Pulmonary artery endothelial cell (primary cell): ENCODE measurements around the gene SDSL. TPM values are rescaled to one million over a fixed set of nuclear protein-coding genes. Genes with fewer than 3 reads are reported as not detected.

Experiments used
- DNase-seq: peaks from one replicate; pipeline ENCODE4 v3.0.0-alpha.2; 2011; ENCODE audit warnings: low read depth, low spot score
- total RNA-seq: library from RNA; depleted of rRNA; stranded (reverse); fragments of >200 nt; gene quantifications from 2 replicates; pipeline ENCODE4 v1.2.3, GENCODE V29; 2014

The SDSL gene
- total RNA-seq, 1 donor from 2014 or later = 6.8 TPM

GRCh38 chr12:113396200-113396599 lies 26.0 kb upstream of the SDSL start:
- DNase-seq = no peak

DNA sequence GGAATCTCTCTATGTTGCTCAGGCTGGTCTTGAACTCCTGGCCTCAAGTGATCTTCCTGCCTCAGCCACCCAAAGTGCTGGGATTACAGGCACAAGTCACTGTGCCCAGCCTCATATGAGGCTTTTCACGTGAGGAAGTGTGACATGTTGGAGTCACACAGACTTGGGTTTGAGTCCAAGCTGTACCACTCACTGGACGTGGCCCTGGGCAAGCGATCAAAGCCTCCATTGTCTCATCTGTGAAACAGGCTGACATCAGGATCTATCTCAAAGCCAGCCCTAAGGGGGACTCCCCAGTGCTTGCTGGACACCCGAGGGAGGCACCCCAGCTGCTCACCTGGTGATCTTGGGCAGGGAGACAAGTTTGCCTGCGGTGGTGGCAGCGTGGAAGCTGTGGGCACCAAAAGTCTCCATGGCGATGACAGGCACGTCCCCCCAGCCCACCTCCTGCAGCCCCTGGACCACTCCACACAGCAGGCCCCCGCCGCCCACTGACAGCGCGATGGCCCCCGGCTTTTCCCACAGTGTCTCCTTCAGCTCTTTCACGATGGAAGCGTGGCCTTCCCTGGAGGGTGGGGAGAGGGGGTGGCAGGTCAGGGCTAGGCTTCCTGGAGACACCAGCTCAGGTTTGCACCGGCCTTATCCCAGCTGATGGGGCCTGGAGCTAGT lies 25.2 kb upstream of the SDSL start:
- DNase-seq = no peak

DNA sequence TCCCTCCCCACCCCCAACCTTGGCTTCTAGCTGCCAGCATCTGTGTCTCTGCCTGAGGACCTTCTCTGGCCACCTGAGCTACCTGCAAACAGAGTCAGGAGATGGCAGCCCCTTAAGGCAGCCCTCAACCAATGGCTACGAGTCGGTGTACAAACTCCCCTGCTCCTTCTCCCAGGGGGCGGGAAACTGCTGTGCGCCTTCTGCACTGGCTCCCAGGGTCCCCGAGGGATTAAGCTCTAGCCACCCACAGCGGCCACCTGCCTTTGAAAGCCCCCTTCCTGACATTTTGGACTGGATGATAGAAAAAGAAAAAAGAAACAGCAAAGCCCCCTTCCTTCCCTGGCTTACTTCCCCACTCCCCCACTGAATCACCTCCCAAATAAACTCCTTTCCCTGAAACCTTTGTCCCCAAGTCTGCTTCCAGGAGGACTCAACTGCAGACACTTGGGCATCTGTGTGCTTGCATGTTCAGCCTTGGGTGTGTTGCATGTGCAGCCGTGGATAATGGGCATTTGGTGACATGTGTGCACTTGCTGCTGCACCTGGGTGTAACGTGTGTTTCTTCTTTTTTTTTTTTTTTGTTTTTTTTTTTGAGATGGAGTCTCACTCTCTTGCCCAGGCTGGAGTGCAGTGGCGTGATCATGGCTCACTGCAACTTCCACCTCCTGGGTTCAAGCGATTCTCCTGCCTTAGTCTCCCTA lies 24.5 kb upstream of the SDSL start:
- DNase-seq = no peak

- no peak for DNase-seq
Observed at GRCh38 chr12:113398346-113399290, 23.6 kb upstream of the SDSL start.

DNA sequence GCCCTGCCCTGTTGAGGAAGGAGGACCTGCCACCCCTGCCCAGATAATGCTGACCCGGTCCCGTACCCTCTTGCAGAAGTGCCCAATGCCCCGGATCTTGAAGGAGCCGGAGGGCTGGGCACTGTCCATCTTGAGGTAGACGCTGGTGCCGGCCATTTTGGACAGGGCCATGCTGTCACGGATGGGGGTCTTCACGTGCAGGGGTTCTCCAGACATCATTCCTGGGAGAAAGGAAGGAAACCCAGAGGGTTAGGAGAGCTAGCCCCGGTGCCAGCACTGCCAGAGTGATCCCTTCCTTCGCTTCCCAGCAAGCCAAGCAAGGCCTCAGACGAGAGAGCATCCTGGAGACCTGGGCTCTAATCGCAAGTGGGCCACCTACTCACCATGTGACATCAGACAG lies 22.7 kb upstream of the SDSL start:
- no peak for DNase-seq

DNA sequence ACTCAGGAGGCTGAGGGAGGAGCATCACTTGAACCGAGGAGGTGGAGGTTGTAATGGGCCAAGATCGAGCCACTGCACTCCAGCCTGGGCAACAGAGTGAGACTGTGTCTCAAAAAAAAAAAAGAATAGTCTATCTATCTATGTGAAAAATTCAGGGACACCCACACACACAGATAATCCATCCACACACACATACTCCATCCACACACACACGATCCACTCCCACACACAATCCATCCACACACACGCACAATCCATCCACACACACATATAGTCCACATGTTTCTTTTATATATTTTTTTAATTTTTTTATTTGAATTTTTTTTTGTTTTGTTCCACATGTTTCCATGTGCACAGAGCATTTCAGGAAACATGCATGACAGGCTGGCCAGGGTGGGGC lies 21.8 kb upstream of the SDSL start:
- no peak for DNase-seq

GRCh38 chr12:113401066-113402000 lies 20.8 kb upstream of the SDSL start:
- no peak for DNase-seq

DNA sequence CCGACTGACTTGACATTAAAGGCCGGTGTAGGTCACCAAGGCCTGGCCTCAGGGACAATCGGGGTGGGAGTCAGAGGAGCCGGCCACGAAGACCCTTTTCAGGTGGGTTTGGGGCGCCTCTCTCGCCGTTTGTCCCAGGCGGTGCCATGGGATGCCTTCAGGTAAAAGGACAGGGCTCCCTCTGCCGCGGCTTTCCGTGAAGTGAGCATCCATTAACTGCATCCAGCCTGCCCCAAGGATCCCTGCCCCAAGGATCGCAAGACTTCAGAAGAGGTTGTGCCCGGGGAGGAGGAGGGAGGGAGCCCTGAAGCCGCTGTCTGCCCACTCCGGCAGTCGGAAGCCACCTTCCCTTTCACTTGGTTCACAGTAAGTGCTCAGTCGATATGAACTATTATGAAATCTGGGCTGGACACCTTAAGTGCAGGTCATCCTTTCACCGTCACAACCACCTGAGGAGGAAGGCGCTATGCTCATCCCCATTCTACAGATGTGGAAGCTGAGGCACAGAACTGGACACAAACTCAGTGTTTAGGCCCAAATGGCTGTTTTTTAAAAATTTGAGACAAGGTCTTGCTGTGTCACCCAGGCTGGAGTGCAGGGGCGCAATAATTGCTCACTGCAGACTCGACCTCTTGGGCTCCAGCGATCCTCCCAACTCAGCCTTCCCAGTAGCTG lies 19.5 kb upstream of the SDSL start:
- no peak for DNase-seq

DNA sequence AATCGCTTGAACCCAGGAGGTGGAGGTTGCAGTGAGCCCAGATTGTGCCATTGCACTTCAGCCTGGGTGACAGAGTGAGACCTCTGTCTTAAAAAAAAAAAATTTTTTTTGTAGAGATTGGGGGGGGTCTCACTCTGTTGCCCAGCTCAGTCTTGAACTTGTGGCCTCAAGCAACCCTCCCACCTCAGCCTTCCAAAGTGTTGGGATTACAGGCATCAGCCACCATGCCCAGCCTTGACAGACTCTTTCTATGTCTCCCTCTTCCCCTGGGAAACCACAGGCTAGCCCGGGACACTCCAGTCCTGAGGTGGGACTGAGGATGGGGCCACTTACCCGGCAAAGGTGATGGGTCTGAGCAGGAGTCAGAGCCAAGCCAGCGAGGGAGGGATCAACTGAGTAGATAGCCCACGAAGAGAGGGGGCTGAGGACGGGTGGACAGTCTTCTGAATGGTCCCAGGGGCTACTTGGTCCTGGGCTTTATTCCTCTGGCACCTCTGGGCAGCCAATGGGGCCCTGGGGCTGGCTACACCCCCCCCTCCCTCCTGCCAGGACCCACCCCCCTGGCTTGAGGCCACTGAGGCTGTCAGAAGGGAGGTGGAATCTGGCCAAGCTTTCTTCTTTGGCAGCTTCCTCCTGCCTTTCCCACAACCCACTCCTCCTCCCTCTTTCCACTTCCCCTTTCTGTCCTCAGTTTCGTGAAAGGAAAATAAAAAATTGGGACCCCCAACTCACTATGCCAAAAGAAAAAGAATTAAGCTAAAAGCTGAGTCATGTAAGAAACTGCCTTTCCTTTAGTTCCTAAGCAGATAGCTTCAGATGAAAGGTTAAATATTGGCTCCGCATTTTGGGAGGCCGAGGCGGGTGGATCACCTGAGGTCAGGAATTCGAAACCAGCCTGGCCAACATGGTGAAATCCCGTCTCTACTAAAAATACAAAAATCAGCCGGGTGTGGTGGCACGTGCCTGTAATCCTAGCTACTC lies 18.5 kb upstream of the SDSL start, which contains the start of gene SDS:
SDS (minus strand) TSS at position 453 of the 981 bp plus-strand sequence. CDS start 4,179 bp downstream, outside the sequence.
- no peak for DNase-seq

DNA sequence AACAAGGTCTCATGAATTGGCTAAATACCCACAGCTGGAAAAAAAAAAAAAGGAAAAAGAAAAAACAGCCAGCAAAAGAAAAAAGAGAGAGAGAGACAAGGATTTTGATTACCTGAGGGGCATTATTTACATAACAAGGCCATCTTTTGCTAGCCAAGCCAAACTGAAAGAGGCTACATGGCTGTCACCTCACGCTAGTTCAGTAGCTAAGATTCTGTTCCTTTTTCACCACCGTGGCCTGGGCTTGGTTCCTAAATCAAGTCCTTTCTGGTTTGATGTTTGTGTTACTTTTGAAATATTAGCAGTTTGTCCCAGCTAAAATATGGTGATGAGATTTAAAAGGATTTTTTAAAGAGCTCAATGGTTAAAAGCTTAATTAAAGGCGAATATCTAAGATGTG lies 16.5 kb upstream of the SDSL start:
- no peak for DNase-seq

DNA sequence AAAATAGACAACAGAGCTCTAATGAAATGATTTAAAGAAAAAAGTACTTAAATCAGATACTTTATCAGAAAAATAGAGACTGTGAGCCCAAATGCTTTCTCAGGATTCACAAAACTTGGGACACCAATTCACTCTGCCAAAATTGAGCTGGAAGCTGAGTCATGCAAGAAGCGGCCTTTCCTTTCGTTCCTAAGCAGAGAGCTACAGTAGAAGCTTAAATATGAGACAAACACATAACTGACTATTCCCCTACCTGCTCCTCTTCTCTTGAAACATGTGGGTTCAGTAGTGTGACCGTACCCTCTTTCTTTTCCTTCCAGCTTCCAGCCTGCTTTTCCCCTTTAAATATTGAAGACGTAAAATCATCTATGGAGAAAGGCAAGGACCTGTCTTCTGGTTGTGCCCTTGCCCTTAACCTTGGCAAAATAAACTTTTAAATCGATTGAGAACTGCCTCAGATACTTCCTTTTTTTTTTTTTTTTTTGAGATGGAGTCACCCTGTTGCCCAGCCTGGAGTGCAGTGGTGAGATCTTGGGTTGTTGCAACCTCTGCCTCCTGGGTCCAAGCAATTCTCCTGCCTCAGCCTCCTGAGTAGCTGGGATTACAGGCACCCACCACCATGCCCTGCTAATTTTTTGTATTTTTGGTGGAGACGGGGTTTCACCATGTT lies 14.1 kb upstream of the SDSL start:
- DNase-seq = no peak

GRCh38 chr12:113408756-113409298 lies 13.4 kb upstream of the SDSL start:
- no peak for DNase-seq

DNA sequence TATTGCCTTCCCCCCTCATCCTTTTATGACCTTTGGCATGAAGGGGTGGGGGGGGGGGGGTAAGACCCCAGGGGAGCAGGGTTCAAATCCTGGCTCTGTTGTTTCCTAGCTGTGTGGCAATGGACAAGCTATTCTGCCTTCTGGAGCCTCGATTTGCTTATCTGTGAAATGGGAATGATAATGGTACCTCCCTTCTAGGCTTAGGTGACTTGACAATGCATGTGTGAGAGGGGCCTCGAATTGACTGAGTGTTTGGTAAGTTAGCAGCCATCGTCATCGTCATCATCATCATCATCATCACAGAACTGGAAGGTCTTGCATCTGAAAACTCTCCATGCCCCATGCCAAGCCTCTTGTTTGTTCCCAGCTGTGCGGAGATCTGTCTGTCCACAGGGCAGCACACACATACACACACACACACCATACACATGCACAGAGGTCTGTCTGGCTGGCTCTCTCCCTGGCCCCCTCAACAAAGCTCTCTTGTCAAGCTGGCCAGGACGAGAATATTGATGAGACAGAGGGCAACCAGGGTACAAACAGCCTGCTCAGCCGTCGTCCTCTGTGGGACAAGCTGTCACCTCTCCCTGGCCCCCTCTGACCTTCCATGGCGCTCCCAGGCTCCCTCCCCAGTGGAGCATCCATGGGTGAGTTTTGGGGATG lies 12.6 kb upstream of the SDSL start:
- DNase-seq = no peak

GRCh38 chr12:113413488-113413939 lies 8.7 kb upstream of the SDSL start:
- DNase-seq = no peak

DNA sequence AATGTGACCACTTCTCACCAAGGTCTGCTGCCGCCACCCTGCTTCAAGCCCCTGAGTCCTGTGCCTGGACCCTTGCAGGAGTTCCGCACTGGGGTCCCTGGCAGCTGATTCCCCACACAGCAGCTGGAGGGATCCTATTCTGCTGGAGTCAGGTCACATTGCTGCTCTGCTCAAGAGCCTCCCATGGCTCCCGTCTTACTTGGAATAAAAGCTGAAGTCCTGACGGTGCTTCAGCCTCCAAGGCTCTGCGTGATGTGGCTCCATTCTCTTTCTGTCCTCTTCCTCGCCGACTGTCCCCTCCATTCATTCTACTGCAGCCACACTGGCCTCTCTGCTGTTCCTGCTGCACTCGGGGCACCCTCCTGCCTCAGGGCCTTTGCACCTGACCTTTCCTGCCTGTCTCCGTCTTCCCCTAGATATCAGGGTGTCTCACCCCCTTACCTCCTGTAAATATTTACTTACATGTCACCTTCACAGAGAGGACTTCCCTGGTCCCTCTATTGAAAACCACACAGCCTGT lies 7.6 kb upstream of the SDSL start:
- no peak for DNase-seq

DNA sequence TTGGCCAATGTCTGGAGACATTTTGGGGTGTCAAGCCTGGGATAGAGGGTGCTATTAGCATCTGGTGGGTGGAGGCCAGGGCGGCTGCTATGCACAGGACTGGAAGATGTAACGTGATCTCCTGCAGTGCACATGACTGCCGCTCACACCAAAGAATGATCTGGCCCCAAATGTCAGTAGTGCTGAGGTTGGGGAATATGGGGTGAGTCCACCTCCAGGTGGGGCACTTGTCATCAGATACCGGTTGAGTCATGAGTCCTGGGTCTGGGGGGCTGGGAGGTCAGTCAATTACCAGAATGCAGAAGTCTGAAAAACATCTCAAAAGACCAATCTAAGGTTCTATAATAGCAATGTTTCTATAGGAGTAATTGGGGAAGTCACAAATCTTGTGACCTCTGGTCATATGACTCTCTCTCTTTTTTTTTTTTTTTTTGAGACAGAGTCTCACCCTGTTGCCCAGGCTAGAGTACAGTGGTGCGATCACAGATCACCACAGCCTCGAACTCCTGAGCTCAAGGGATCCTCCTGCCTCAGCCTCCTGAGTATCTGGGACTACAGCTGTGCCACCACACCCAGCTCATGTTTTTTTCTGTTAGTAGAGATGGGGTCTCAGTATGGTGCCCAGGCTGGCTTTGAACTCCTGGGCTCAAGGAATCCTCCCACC lies 6.0 kb upstream of the SDSL start:
- no peak for DNase-seq
